OCI-LY1 (cell line): ENCODE results near the gene MAP3K4.

ENCODE experiments used
- CTCF ChIP-seq: fragments of 200-600 bp; sonication (generic), shearing (Covaris generic); IDR thresholded peaks from 2 replicates; pipeline ENCODE4 v1.5.1; 2017; ENCODE audit warnings: mild to moderate bottlenecking, antibody characterized with exemption, low read length, moderate library complexity, mixed read lengths
- EZH2 ChIP-seq: fragments of 200-600 bp; sonication (generic), shearing (Covaris generic); IDR thresholded peaks from 2 replicates; pipeline ENCODE4 v1.8.0; 2017; ENCODE audit warnings: borderline replicate concordance, mixed run types, mild to moderate bottlenecking, antibody characterized with exemption, low read length, moderate library complexity, mixed read lengths

GRCh38 chr6:161103475-161103874 lies 111.9 kb downstream of the MAP3K4 start:
- TF ChIP-seq CTCF (no peak), EZH2 (no peak)
